GM12891 (cell line): Measurements from ENCODE around the gene AMDHD2.

ENCODE experiments used
- DNase-seq: peaks from one replicate; pipeline ENCODE4 v3.0.0; 2011; ENCODE audit warnings: low spot score; ENCODE audit not compliant: insufficient read length
- FAIRE-seq: peaks from 2 replicates; lab custom pipeline; 2011; peaks lifted over from hg19 to GRCh38; lab: Jason Lieb, UNC
- PAX5 ChIP-seq: IDR thresholded peaks from 2 replicates; pipeline ENCODE4 v1.6.1; 2011; ENCODE audit warnings: low read length, moderate library complexity, mild to moderate bottlenecking; ENCODE audit not compliant: insufficient read depth, severe bottlenecking
- POLR2A ChIP-seq: IDR thresholded peaks from 2 replicates; pipeline ENCODE4 v1.6.1; 2011; ENCODE audit warnings: low read depth, low read length, control low read depth
- POLR2AphosphoS5 ChIP-seq: IDR thresholded peaks from 2 replicates; pipeline ENCODE4 v1.6.1; 2011; ENCODE audit warnings: low read depth, low read length, control low read depth
- POU2F2 ChIP-seq: IDR thresholded peaks from 2 replicates; pipeline ENCODE4 v1.6.1; 2011; ENCODE audit warnings: low read depth, mild to moderate bottlenecking, control low read depth, low read length, moderate library complexity
- SPI1 ChIP-seq: IDR thresholded peaks from 2 replicates; pipeline ENCODE4 v1.6.1; 2011; ENCODE audit warnings: low read depth, low read length, control low read depth
- TAF1 ChIP-seq: IDR thresholded peaks from 2 replicates; pipeline ENCODE4 v1.6.1; 2011; ENCODE audit warnings: low read depth, low read length, control low read depth

AMDHD2 gene

DNA sequence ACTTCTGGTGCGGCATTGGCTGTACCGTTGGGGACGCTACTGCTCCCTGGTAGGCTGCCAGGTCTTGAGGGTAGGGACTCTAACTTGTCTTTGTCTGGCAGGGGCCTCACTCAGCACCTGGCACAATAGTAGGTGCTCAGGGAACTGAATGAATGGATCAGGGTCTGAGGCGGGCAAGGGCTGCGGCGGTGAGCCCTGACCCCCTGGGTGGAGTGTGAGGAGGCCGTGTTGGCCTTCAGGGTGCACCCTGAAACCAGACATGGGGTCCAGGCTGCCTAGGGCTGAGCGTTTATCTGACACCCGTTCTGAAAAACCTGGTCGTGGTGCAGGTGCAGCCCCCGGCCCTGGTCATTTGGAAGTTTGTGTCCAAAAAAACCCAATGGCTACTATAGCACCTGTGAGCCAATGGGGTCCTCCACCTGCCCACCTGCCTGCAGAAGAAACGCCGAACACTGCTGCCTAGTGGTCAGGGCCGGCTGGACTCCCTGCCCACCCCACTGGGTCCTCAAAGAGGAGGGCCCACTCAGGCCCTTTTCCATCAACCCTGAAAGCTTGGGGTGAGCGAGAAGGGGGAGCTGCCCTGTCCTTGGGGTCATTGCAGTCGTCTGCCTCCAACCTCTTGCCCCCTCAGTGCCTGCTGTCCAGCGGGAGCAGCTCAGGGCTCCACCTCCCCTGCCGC is 11.3 kb upstream of the AMDHD2 start:
- FAIRE-seq (peak; percentile 51), DNase-seq (no peak)
- TF ChIP-seq POLR2AphosphoS5: no peak
- TF ChIP-seq SPI1: no peak
- TF ChIP-seq TAF1: no peak
- TF ChIP-seq POLR2A: no peak
- TF ChIP-seq PAX5: no peak
- TF ChIP-seq POU2F2: no peak

DNA sequence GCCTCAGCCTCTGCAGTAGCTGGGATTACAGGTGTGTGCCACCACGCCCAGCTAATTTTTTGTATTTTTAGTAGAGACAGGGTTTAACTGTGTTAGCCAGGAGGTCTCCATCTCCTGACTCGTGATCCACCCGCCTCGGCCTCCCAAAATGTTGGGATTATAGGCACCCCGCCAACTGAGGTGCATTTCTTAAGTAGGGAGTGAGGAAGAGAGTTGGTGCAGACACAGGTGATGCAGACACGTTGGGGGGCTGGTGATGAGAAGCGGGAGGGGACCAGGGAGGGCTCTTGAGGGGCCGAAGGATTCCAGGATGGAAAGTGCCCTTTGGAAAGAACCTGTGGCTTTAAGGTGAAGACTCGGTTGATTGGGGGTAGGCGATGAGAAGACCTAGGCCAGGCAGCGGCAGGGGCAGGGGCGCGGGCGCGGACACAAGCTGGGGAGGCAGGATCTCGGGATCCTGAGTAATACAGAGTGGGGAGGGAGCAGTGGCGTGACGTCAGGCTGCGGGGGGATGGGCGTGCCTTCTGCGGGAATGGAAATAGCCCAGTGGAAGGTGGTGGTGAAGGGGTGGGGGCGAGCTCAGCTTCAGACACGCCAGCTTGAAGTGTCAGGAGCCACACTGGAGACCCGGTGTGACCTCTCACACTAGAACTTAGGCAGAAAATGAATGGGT is 8.9 kb upstream of the AMDHD2 start:
- TF ChIP-seq PAX5 (no peak), SPI1 (no peak), POLR2AphosphoS5 (no peak), POU2F2 (no peak), TAF1 (no peak), POLR2A (no peak)
- no peak for FAIRE-seq
- no peak for DNase-seq

DNA sequence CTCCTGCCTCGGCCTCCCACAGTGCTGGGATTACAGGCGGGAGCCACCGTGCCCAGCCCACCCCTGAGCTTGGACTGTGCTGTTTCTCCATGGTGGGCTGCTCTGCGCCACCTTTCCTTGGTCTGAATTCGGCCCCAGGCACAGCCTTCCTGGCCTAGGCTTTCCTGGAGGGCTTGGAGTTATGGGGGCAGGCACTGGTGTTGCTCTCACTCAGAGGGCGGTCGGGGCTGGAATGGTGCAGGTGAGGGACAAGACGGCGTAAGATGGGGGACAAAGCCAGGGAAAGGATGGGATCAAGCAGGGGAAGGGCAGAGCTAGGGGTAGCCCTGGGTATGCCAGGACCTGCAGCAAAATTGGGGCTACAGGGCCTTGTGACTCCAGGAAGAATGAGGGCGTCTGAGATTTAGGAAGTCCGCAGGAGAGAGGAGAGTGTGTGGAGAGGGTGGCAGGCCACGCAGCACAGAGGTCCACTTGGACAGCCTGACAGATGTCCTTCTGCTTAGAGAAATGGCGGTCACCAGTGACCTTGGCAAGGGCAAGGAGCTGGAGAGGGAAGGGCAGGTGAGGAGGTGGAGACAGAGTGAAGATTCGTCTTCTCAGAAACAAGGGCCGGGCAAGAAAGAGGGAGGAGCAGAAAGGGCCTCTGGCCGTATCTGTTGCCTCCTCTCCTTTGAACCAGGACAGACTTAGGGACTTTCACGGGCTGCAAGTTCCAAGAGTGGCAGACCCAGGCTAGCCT is 8.0 kb upstream of the AMDHD2 start:
- DNase-seq: no peak
- no peak for TF ChIP-seq PAX5
- TF ChIP-seq POLR2A: no peak
- no peak for TF ChIP-seq POLR2AphosphoS5
- TF ChIP-seq SPI1: no peak
- no peak for TF ChIP-seq POU2F2
- no peak for TF ChIP-seq TAF1
- FAIRE-seq: no peak

DNA sequence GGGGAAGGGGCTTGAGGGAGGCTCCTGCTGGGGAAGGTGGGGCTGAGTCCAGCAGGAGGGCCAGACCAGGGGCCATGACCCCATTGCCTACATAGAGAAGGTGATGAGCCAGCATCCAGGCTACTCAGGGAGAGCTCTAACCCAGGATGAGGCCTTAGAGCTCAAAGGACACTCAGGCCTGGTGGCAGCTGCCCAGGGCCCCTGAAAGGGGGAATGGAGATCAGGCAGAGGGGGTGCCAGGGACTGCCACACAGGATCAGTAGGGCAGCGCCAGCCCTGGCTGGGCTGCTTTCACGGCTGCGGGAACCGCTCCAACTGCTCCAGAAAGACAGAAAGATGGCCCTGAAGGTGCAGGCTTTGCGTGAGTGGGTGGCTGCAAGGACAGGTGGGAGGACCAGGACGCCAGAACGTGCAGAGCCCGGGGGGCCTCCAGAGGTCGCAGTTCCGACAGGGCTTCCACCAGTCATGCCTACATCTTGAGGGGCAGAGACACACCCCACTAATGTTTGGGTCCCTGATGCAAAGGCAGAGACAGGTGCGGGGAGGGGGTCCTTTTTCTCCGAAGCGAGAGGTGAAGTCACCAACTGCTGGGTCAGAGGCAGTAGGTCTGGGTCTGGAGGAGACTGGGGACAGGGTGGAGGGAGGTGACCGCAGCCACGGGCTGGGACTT is 7.3 kb upstream of the AMDHD2 start:
- no peak for TF ChIP-seq POLR2A
- no peak for TF ChIP-seq POLR2AphosphoS5
- TF ChIP-seq POU2F2: no peak
- no peak for TF ChIP-seq TAF1
- no peak for TF ChIP-seq SPI1
- no peak for TF ChIP-seq PAX5
- DNase-seq (no peak), FAIRE-seq (peak; percentile 31)

DNA sequence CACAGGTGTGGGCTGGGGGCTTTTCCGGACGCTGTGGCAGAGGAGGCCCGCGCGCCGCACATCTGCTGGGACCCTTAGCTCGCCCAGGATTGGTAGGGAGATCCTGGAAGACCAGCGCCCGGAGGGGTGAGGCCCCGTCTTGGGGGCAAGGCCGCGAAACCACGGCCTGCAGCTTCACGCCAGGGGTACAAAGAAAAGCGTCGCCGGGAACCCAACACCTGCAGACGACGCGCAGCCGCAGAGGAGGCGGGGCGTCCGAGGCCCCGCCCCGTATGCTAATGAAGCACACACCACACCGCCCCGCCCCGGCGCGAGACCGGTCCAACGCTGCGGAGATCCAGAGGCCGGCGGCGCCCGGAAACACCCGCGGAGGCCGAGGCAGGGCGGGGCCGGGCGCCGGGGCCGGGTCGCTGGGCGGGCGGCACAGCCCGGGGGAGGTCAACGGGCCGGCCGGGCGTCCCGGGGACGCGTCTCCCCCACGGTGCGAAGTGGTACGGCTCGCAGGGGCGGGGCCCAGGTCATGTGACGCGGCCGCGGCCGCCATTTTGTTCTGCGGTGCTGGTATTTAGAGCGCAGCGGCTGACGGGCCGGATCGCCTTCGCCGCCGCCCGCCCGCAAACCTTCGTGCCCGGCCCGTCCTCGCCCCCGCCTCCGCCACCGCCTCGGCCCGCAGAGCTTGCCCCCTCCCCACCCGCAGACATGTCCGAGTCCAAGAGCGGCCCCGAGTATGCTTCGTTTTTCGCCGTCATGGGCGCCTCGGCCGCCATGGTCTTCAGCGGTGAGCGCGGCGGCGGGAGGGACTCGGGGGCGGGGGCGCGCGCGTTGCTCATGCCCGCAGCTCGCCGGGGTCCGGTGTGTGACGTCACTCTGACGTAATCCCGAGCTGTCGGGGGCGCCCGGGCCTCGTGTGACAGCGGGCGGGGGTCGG is 6.5 kb upstream of the AMDHD2 start, which contains the start of gene ATP6V0C:
ATP6V0C (plus strand) TSS at position 548 of the 928 bp plus-strand sequence; CDS start at position 700, 152 bp downstream.
- TF ChIP-seq SPI1: no peak
- TF ChIP-seq POLR2A: peak; percentile 80
- peak; percentile 87 for TF ChIP-seq POLR2AphosphoS5
- no peak for TF ChIP-seq PAX5
- TF ChIP-seq POU2F2: peak; percentile 79; the same call in 1 of the 2 replicates
- TF ChIP-seq TAF1: peak; percentile 71
- peak; percentile 100 for FAIRE-seq
- DNase-seq: peak; percentile 93

DNA sequence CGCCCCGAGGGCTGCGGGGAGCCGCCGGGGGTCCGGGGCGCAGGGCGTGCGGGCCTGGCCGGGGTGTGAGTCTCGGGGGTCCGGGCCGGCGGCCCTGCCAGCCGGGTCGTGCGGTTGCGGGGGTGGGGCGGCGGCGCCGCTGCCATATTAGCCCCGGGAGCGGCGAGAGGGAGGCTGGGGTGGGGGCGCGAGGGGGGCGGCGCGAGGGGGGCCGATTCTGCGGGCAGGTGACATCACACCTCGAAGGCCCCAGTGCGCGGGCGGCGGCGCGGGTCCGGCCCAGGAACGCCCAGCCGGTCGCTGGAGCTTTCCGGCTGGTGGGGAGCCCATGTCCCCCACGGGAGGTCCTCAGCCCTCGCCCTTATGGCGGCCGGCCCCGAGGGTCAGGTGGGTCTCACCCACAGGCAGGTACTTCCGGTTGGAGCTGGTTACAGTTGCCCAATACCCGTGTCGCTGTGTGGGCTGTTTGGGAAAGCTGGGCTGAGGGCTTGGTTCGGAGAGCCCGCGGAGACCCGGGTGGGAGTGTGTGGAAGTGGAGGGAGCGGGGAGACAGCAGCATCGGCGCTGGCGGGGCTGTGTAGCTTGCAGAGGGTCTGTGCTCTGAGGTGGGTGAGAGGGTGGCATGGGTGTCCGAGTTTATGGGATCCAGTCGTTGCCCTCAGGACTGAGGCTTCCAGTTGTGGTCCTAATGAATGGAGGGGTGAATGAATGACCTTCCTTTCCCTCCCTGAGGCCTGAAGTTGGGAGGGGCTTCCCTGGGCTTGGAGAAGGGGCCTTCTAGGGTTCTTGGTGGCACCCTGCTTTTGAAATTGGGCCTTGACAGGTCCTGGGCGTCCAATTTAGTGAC is 5.6 kb upstream of the AMDHD2 start:
- no peak for FAIRE-seq
- no peak for TF ChIP-seq POLR2A
- TF ChIP-seq POLR2AphosphoS5: no peak; the same call in 1 of the 2 replicates
- no peak for TF ChIP-seq TAF1
- no peak for TF ChIP-seq PAX5
- TF ChIP-seq SPI1: no peak
- TF ChIP-seq POU2F2: no peak
- no peak for DNase-seq

DNA sequence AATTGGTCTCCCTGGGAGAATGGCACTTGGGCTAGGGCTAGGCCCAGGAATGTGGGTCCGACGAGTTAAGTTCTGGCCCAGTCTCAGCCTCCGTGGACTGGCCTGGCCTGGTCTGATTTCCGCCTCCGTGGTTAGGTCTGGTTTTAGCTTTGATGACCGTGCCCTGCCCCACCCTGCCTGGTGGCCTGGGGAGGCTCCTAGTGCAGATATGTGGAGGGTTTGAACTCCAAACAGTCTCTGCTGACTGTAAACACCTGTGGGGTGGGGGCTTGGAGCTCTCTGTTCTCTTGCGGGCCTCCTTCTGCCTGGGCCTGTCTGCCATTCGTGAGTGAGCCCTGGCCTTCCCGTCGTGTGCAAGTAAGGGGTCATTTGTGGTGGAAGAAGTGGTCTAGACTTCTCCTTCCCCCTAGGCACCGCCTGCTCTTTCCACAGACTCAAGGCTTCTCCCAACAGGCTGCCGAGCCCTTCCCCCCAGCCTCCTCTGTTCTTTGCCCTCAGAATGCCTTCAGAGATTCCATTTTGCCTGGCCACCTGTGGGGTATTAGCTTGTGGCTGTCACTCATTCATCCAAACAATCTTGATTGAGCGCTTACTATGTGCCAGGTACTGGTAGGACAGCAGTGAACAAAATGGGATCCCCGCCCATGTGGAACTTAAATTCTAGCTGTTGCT is 4.9 kb upstream of the AMDHD2 start:
- no peak for FAIRE-seq
- TF ChIP-seq POLR2AphosphoS5 (no peak), POU2F2 (no peak), POLR2A (no peak), PAX5 (no peak), TAF1 (no peak), SPI1 (no peak)

DNA sequence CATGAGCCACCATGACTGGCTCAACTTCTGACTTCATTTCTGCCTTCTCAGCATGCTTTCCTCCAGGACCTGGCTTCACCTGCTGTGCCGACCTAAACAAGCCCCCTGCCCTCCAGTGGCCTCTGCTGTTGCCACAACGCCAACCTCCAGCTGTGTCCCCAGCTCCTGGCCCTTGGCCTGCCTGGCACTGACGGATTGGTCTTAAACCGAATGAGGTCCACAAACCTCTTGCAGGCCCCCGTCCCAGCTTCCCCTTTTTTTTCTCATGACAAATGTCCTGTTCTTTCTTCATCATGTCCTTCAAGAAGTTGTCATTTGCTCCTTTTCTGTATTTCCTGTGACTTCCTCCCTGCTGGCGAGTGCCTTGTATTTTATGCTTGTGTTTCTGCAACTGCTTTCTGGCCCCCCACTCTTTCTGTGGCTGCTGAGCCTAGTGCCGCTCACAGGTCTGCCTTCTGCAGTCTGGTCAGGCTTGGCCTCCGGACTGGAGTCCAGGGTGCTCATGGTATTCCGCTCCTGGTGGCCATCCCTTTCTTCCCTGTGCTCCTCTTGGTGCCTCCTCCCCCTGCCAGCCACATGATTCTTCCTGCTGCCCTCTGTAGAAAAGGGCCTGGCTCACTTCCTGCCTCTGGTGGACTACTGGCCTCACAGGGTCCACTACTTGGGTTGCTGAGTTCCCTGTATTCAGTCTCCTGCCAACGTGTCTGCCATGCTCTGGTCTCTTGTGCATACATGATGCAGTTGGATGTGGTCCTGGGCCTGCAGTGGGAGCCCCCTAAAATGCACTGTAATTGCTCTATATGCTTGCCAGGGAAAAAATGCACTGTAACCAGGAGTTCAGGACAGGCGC is 3.6 kb upstream of the AMDHD2 start:
- FAIRE-seq: peak; percentile 20
- TF ChIP-seq POLR2AphosphoS5 (no peak), SPI1 (0 out of 2 replicates have a peak, but pooled peaks have one; percentile 12), POLR2A (no peak), POU2F2 (no peak), TAF1 (no peak)

More for the DNA sequence above, 4.9 kb upstream of the AMDHD2 start:
- no peak for DNase-seq

More for the DNA sequence above, 3.6 kb upstream of the AMDHD2 start:
- no peak for DNase-seq
